SK-N-SH treated with all-trans-retinoic acid at 6 μM for 48 hours (cell line): ENCODE data around the gene OR2K2.
A peak's percentile ranks its signal among the peaks of the same experiment; 100 is the strongest.
"Not testable (repeated sequence)": the region's sequence is repeated elsewhere in the genome, so short reads cannot be mapped to it uniquely, and the experiment has no call there.

Experiments
- ATAC-seq: fragments of 200-7000 bp; cut with Tn5 transposase; 3 replicates; pipeline ENCODE4 v1.9.1; 2020; ENCODE audit warnings: mild to moderate bottlenecking, moderate library complexity
- CREB5 ChIP-seq: fragments of 250-450 bp; sonication (Bioruptor Pico); IDR thresholded peaks from 2 replicates; pipeline ENCODE4 v1.5.1; 2020; ENCODE audit warnings: low read depth, mild to moderate bottlenecking, moderate library complexity
- CSDC2 ChIP-seq: fragments of 250-450 bp; sonication (Bioruptor Pico); IDR thresholded peaks from 2 replicates; pipeline ENCODE4 v1.5.0; 2020; ENCODE audit warnings: mild to moderate bottlenecking, moderate library complexity
- CSRNP3 ChIP-seq: fragments of 250-450 bp; sonication (Bioruptor Pico); IDR thresholded peaks from 2 replicates; pipeline ENCODE4 v1.5.1; 2021; ENCODE audit warnings: mild to moderate bottlenecking, moderate library complexity
- ESRRG ChIP-seq: fragments of 250-450 bp; sonication (Bioruptor Pico); IDR thresholded peaks from 2 replicates; pipeline ENCODE4 v1.6.1; 2021; ENCODE audit warnings: mild to moderate bottlenecking
- GLIS3 ChIP-seq: fragments of 250-450 bp; sonication (Bioruptor Pico); IDR thresholded peaks from 2 replicates; pipeline ENCODE4 v1.5.0; 2020; ENCODE audit warnings: mild to moderate bottlenecking, moderate library complexity
- OSR1 ChIP-seq: fragments of 250-450 bp; sonication (Bioruptor Pico); IDR thresholded peaks from 2 replicates; pipeline ENCODE4 v1.8.0; 2022; ENCODE audit warnings: moderate library complexity, mild to moderate bottlenecking, inconsistent platforms
- PATZ1 ChIP-seq: fragments of 250-450 bp; sonication (Bioruptor Pico); IDR thresholded peaks from 2 replicates; pipeline ENCODE4 v1.8.0; 2020; ENCODE audit warnings: mild to moderate bottlenecking, moderate library complexity, borderline replicate concordance
- PPARA ChIP-seq: fragments of 250-450 bp; sonication (Bioruptor Pico); IDR thresholded peaks from 2 replicates; pipeline ENCODE4 v1.5.0; 2020; ENCODE audit warnings: mild to moderate bottlenecking, borderline replicate concordance
- RARB ChIP-seq: fragments of 250-450 bp; sonication (Bioruptor Pico); IDR thresholded peaks from 2 replicates; pipeline ENCODE4 v1.8.0; 2021; ENCODE audit warnings: mild to moderate bottlenecking, moderate library complexity
- TCF4 ChIP-seq: fragments of 250-450 bp; sonication (Bioruptor Pico); IDR thresholded peaks from 2 replicates; pipeline ENCODE4 v1.8.0; 2021; ENCODE audit warnings: mild to moderate bottlenecking, moderate library complexity, borderline replicate concordance
- TOX ChIP-seq: fragments of 250-450 bp; sonication (Bioruptor Pico); IDR thresholded peaks from 2 replicates; pipeline ENCODE4 v1.8.0; 2021; ENCODE audit warnings: mild to moderate bottlenecking, moderate library complexity, borderline replicate concordance
- TSHZ2 ChIP-seq: fragments of 250-450 bp; sonication (Bioruptor Pico); IDR thresholded peaks from 2 replicates; pipeline ENCODE4 v1.5.0; 2020; ENCODE audit warnings: mild to moderate bottlenecking, moderate library complexity
- ZC3H10 ChIP-seq: fragments of 250-450 bp; sonication (Bioruptor Pico); IDR thresholded peaks from 2 replicates; pipeline ENCODE4 v1.5.1; 2021; ENCODE audit warnings: mild to moderate bottlenecking, moderate library complexity
- ZFP30 ChIP-seq: fragments of 450-650 bp; formaldehyde crosslinking; IDR thresholded peaks from 2 replicates; pipeline ENCODE4 v1.5.0; 2022; ENCODE audit warnings: mild to moderate bottlenecking, moderate library complexity
- ZNF565 ChIP-seq: fragments of 450-650 bp; formaldehyde crosslinking; conservative IDR thresholded peaks from 2 replicates; pipeline ENCODE4 v1.5.0; 2020; ENCODE audit warnings: low read depth, mild to moderate bottlenecking, moderate library complexity
- ZNF70 ChIP-seq: fragments of 450-650 bp; formaldehyde crosslinking; IDR thresholded peaks from 2 replicates; pipeline ENCODE4 v1.5.0; 2020; ENCODE audit warnings: mild to moderate bottlenecking, moderate library complexity
- ZNF8 ChIP-seq: fragments of 450-650 bp; formaldehyde crosslinking; IDR thresholded peaks from 2 replicates; pipeline ENCODE4 v1.5.0; 2020; ENCODE audit warnings: mild to moderate bottlenecking, moderate library complexity

OR2K2 gene

GRCh38 chr9:111301195-111301594 is 28.8 kb downstream of the OR2K2 start:
- TF ChIP-seq TOX (CRISPR knock-in tag) (no peak), ZNF8 (CRISPR knock-in tag) (no peak), ZC3H10 (no peak), RARB (CRISPR knock-in tag) (no peak)
- no peak for ATAC-seq

- no peak for TF ChIP-seq PPARA (CRISPR knock-in tag)
- TF ChIP-seq PATZ1 = no peak
- TF ChIP-seq ZNF70 = no peak
- no peak for TF ChIP-seq TOX (CRISPR knock-in tag)
- TF ChIP-seq TSHZ2 = no peak
- no peak for TF ChIP-seq CSRNP3 (CRISPR knock-in tag)
- no peak for TF ChIP-seq ZNF565 (CRISPR knock-in tag)
- no peak for TF ChIP-seq RARB (CRISPR knock-in tag)
- TF ChIP-seq GLIS3 (CRISPR knock-in tag) = no peak
- TF ChIP-seq ZFP30 = no peak
- no peak for TF ChIP-seq TCF4 (CRISPR knock-in tag)
- no peak for TF ChIP-seq CREB5 (CRISPR knock-in tag)
- TF ChIP-seq OSR1 (CRISPR knock-in tag) = no peak
- no peak for TF ChIP-seq CSDC2 (CRISPR knock-in tag)
- ATAC-seq = no peak
These were observed 29.8 kb downstream of the OR2K2 start for GRCh38 chr9:111300140-111300735.

- ATAC-seq = not testable (repeated sequence)
These were observed 30.4 kb downstream of the OR2K2 start for GRCh38 chr9:111299599-111299966.

GRCh38 chr9:111298731-111299598 is 31.1 kb downstream of the OR2K2 start:
- ATAC-seq = peak; percentile 93
- TF ChIP-seq OSR1 (CRISPR knock-in tag) (no peak), ZFP30 (no peak), ESRRG (no peak)

GRCh38 chr9:111298111-111298510 is 31.9 kb downstream of the OR2K2 start:
- no peak for ATAC-seq
- TF ChIP-seq ZNF8 (CRISPR knock-in tag) (no peak), OSR1 (CRISPR knock-in tag) (no peak), PATZ1 (no peak), TOX (CRISPR knock-in tag) (no peak)
